ENCODE measurements around the gene CCNF.

CCNF gene

DNA sequence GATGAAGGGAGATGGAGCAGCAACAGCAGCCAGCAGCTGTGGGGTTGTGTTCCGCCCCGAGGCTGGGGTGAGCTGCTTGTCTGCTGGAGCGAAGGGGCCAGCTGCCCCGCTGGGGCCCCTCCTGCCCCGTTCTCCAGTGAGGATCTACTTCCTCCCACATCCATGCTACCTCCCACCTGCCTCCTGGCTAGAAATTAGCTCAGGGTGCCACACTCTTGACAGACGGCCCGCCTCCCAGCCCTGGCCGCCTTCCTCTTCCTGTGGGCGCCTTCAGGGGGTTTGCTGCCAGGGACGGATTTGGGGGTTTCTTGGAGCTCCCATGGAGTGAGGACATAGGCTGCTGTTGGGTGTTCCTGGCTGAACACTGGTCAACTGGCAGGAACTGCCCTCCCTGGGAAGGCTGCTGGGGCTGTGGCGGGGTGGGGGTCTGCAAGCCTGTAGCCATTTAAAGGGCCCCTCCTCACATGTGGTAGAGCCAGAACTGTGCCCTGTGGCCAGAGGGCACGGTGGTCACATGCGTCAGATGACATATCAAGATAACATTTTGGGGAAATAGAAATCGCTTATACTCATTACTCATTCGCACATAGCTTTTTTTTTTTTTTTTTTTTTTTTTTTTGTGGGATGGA, 58.8 kb downstream of the CCNF start:
- Histone ChIP-seq H3K27ac (peak overlapping the region; percentile 50), H3K4me1 (peaks cover 55% of the 10 kb centered on the region), H3K4me2 (peak overlapping the region; percentile 83), H3K36me3 (peaks cover 50% of the 10 kb centered on the region), H3K27me3 (no peaks in the 10 kb centered on the region), H4K20me1 (peaks cover 100% of the 10 kb centered on the region), H3K9me3 (no peaks in the 10 kb centered on the region), H3K9ac (peak overlapping the region; percentile 56), H3K4me3 (no peak overlapping the region)
- no peak for TF ChIP-seq Cebpa-rat (IDR thresholded peaks at IDR 0.05)

DNA sequence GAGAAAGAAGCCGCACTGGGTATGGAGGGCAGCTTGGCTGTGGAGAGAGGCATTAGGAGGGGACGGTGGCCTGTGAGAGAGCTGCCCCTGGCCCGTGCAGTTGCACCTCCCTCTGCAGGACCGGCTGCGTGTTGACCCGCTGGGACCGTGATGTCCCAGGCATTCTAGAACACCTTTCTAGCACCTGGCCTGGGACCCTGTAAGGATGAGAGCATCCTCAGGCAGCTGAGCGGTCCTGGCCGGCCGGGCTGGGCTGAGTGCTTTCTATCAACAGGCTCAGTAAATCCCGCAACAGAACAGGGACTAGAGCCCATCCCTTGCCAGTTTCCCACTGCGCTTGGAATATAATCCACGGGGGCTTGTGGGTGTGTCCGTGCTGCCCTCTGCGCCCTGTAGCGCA, 60.3 kb downstream of the CCNF start:
- peaks cover 56% of the 10 kb centered on the region for H3K36me3 ChIP-seq
- no peak overlapping the region for H3K4me3 ChIP-seq
- H3K27me3 ChIP-seq: no peaks in the 10 kb centered on the region
- no peak overlapping the region for H3K4me2 ChIP-seq
- H3K9ac ChIP-seq: no peak overlapping the region
- peaks cover 100% of the 10 kb centered on the region for H4K20me1 ChIP-seq
- no peak for TF ChIP-seq Cebpa-rat (IDR thresholded peaks at IDR 0.05)
- no peaks in the 10 kb centered on the region for H3K9me3 ChIP-seq
- H3K27ac ChIP-seq: no peak overlapping the region
- peaks cover 39% of the 10 kb centered on the region for H3K4me1 ChIP-seq

DNA sequence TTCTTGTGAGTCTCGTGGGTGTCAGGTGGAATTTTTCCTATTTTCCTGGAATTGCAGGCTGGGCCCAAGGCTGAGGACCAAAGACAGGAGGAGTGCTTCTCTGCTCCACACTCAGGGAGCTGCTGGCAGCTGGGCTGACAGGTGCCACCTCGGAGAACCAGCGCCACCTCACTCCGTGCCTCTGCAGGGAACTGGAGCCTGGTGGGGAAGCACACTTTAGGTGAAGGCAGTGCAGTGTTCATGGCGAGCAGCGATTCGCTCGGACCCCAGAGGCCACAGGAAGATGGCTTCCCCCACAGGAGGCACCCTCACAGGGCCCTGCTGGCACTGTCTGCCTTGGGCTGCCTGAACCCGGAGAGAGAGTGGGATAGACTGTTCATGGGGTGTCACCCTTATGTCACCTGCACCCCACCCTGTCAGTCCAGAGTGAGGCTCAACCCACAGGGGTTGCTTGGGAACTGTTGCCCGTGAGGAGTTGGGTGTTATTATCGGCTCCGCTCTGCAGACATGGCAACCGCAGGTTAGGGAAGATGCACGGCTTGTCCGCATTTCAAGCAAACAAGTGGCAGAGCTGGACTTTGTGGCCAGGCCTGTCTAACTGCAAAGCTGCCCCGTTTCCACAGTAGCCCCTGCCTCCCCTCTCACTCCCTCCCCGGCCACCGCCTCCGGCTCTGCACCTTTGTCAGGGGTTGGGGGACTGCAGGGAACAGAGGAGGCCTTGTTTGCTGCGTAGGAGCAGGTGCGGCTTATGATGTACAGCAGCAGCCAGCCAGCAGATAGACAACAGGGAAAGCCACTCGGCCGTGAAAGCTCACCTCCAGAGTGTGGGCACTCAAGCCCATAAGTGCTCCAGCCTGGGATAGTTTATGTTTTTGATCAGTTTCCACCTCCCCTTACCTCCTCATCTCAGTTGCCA, 61.2 kb downstream of the CCNF start:
- H3K4me1 ChIP-seq: peaks cover 34% of the 10 kb centered on the region
- no peaks in the 10 kb centered on the region for H3K27me3 ChIP-seq
- H3K9me3 ChIP-seq: no peaks in the 10 kb centered on the region
- H4K20me1 ChIP-seq: peaks cover 100% of the 10 kb centered on the region
- H3K4me2 ChIP-seq: no peak overlapping the region
- H3K36me3 ChIP-seq: peaks cover 47% of the 10 kb centered on the region
- H3K27ac ChIP-seq: no peak overlapping the region
- H3K4me3 ChIP-seq: no peak overlapping the region
- no peak overlapping the region for H3K9ac ChIP-seq
- no peak for TF ChIP-seq Cebpa-rat (IDR thresholded peaks at IDR 0.05)

DNA sequence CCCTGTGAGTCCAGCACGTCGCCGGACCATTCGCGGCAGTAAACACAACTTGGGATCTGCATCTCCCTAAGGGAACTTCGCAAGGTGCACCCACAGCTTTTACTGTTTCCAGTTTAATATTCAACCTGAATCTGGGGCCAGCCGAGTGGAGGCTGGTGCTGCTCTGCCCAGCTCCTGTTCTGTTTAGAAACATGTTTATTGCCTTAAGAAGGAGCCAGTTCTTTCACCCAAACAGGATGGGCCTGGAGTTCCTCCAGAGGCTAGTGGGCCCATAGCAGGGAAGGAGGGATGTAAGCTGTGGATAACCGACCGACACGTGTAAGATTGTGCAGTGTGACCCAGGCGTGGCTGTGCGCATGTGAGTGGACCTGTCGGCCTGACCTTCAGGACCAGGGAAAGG, 63.0 kb downstream of the CCNF start:
- Histone ChIP-seq H3K36me3 (peaks cover 59% of the 10 kb centered on the region), H3K4me1 (peaks cover 34% of the 10 kb centered on the region), H3K4me3 (no peak overlapping the region), H3K9me3 (no peaks in the 10 kb centered on the region), H3K27me3 (no peaks in the 10 kb centered on the region), H3K9ac (no peak overlapping the region), H3K27ac (no peak overlapping the region), H4K20me1 (peaks cover 100% of the 10 kb centered on the region), H3K4me2 (no peak overlapping the region)
- TF ChIP-seq Cebpa-rat (IDR thresholded peaks at IDR 0.05): no peak

DNA sequence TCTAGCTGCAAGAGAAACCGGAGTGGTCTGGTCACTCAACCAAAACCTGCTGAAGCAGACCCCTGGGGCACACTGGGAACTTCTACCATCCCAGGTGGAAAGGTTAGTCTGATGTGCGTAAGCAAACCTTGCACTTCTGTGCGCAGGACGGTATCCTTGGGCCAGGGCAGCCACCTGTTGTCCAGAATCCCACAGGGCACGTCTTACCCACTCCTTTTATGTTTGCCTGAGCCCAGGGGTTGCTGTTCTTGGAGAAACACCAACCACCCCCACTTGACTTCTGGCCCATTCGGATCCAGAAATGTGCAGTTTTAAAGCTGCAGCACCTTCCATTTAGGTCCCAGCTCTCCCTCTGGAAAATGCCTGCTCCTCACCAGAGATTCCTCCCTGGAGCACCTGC, 64.4 kb downstream of the CCNF start:
- peaks cover 100% of the 10 kb centered on the region for H4K20me1 ChIP-seq
- no peak for TF ChIP-seq Cebpa-rat (IDR thresholded peaks at IDR 0.05)
- no peaks in the 10 kb centered on the region for H3K27me3 ChIP-seq
- peaks cover 70% of the 10 kb centered on the region for H3K36me3 ChIP-seq
- no peak overlapping the region for H3K4me3 ChIP-seq
- no peak overlapping the region for H3K27ac ChIP-seq
- peaks cover 35% of the 10 kb centered on the region for H3K4me1 ChIP-seq
- no peak overlapping the region for H3K9ac ChIP-seq
- H3K4me2 ChIP-seq: no peak overlapping the region
- no peaks in the 10 kb centered on the region for H3K9me3 ChIP-seq

DNA sequence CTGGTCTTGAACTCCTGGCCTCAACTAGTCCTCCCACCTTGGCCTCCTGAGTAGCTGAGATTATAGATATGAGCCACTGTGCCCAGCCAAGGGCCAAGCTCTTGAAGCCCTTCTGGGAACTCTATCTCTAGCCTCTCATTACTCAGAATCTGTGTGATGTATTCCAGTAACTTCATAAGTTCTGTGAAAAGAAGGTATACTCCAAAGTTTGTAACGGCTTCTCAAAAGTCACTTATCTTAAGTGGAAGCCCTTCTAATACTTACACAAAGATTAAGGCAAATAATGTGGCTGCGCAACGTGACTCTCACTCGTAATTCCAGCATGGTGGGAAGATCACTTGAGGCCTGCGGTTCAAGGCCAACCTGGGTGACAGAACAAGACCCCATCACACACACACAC, 65.4 kb downstream of the CCNF start:
- Histone ChIP-seq H3K27me3 (no peaks in the 10 kb centered on the region), H3K4me1 (peaks cover 43% of the 10 kb centered on the region), H3K9ac (no peak overlapping the region), H3K9me3 (no peaks in the 10 kb centered on the region), H3K4me3 (no peak overlapping the region), H3K36me3 (peaks cover 76% of the 10 kb centered on the region), H4K20me1 (peaks cover 100% of the 10 kb centered on the region), H3K4me2 (no peak overlapping the region), H3K27ac (no peak overlapping the region)
- no peak for TF ChIP-seq Cebpa-rat (IDR thresholded peaks at IDR 0.05)

DNA sequence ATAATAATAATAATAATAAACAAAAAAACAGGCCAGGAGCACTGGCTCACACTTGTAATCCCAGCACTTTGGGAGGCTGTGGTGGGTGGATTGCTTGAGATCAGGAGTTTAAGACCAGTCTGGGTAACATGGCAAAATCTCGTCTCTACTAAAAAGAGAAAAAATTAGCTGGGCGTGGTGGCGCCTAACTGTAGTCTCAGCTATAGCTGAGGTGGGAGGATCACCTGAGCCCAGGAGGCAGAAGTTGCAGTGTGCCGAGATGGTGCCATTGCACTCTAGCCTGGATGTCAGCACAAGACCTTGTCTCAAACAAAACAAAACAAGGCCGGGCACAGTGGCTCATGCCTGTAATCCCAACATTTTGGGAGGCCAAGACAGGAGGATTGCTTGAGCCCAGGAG, 65.8 kb downstream of the CCNF start:
- no peak for TF ChIP-seq Cebpa-rat (IDR thresholded peaks at IDR 0.05)
- H3K9me3 ChIP-seq: no peaks in the 10 kb centered on the region
- H3K9ac ChIP-seq: no peak overlapping the region
- H3K4me2 ChIP-seq: no peak overlapping the region
- H3K27ac ChIP-seq: no peak overlapping the region
- peaks cover 100% of the 10 kb centered on the region for H4K20me1 ChIP-seq
- H3K4me3 ChIP-seq: no peak overlapping the region
- H3K4me1 ChIP-seq: peaks cover 48% of the 10 kb centered on the region
- no peaks in the 10 kb centered on the region for H3K27me3 ChIP-seq
- peaks cover 76% of the 10 kb centered on the region for H3K36me3 ChIP-seq

DNA sequence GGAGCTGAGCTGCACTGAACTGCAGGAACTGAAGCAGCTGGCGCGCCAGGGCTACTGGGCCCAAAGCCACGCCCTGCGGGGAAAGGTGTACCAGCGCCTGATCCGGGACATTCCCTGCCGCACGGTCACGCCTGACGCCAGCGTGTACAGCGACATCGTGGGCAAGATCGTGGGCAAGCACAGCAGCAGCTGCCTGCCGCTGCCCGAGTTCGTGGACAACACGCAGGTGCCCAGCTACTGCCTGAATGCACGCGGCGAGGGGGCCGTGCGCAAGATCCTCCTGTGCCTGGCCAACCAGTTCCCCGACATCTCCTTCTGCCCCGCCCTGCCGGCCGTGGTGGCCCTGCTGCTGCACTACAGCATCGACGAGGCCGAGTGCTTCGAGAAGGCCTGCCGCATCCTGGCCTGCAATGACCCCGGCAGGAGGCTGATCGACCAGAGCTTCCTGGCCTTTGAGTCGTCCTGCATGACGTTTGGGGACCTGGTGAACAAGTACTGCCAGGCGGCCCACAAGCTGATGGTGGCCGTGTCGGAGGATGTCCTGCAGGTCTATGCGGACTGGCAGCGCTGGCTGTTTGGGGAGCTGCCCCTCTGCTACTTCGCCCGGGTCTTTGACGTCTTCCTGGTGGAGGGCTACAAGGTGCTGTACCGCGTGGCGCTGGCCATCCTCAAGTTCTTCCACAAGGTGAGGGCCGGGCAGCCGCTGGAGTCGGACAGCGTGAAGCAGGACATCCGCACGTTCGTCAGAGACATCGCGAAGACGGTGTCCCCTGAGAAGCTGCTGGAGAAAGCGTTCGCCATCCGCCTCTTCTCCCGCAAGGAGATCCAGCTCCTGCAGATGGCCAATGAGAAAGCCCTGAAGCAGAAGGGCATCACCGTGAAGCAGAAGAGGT, 67.2 kb downstream of the CCNF start:
- peaks cover 100% of the 10 kb centered on the region for H4K20me1 ChIP-seq
- peak overlapping the region; percentile 65 for H3K4me2 ChIP-seq
- peaks cover 59% of the 10 kb centered on the region for H3K4me1 ChIP-seq

DNA sequence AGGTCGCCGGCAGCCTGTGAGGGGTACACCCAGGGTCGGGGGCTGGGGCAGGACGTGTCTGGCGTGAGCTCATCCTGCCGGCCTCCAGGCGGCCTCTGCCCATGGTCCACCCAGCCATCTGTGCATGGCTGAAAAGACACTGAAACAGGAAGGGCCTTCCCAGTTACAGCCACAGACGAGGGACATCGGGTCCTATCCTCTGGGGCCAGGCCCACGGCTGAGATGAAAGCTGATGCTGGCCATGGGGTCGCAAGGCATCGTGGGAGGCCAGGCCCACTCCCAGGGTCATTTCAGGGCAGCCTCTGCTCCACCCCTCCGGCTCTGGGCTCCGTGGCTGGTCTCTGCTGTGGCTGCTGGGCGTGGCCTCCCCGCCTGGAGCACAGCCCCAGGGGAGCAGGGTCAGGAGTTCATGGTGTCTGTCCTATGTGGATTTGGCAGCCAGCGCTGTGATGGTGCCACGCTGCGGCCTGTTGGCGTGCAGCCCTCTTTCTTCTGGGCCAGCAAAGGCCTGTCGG, 67.9 kb downstream of the CCNF start:
- peak overlapping the region; percentile 54 for H3K9ac ChIP-seq
- no peaks in the 10 kb centered on the region for H3K27me3 ChIP-seq
- H3K4me2 ChIP-seq: peak overlapping the region; percentile 65
- H3K9me3 ChIP-seq: no peaks in the 10 kb centered on the region
- TF ChIP-seq Cebpa-rat (IDR thresholded peaks at IDR 0.05): no peak
- peak overlapping the region; percentile 71 for H3K27ac ChIP-seq
- H4K20me1 ChIP-seq: peaks cover 100% of the 10 kb centered on the region
- peak overlapping the region; percentile 11; the same call in 1 of the 2 replicates for H3K4me3 ChIP-seq
- H3K4me1 ChIP-seq: peaks cover 66% of the 10 kb centered on the region
- H3K36me3 ChIP-seq: peaks cover 74% of the 10 kb centered on the region

More for the DNA sequence above, 67.2 kb downstream of the CCNF start:
- H3K9me3 ChIP-seq: no peaks in the 10 kb centered on the region
- no peak for TF ChIP-seq Cebpa-rat (IDR thresholded peaks at IDR 0.05)
- H3K27ac ChIP-seq: peak overlapping the region; percentile 71; the same call in 1 of the 2 replicates
- peak overlapping the region; percentile 53; the same call in 1 of the 2 replicates for H3K9ac ChIP-seq
- peaks cover 74% of the 10 kb centered on the region for H3K36me3 ChIP-seq
- H3K27me3 ChIP-seq: no peaks in the 10 kb centered on the region
- H3K4me3 ChIP-seq: no peak overlapping the region; the same call in 1 of the 2 replicates
